ENCODE measurements around the gene TCF7L2.

TCF7L2 gene

GRCh38 chr10:112945811-112946210, 4.2 kb upstream of the TCF7L2 start:
- FAIRE-seq = no peak
- DNase-seq (ENCODE audit: insufficient read length, low spot score) = no peak

DNA sequence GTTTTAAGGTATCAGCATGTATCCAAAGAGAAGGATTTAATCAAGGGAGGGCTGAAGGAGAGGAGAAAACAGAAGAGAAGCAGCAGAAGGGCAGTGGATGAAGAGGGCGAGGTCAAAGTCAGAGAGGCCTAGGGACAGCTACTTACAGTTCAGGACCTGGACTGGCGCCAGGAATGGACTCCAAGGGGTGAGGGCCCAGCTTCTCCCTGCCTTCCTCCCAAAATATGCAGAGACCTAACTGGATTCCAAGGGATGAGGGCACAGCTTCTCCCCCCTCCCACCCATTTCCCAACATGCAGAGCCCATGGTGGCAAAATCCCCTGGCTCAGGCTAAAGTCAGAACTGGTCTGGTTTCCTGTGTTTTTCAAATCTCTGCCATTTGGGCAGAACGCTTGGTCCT, 3.4 kb upstream of the TCF7L2 start:
- DNase-seq (ENCODE audit: insufficient read length, low spot score) (no peak), FAIRE-seq (no peak)

DNA sequence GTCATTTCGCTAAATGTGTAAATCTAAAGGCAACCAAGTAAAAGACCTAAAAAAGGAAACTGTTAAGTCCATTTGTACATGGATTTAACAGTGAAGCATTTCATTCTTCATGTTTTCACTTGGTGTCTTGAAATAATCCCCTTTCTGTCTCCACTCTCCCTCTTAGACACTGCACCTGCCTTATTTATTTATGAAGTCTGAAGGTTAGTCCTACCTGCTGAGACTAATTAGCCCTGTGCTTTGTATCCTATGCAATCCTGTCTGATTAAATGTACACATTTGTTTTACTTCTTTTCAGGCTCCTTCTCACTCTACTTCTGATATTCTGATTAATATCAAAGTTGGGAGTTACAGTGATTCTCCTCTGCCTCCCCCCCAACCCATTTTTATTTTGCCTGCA, 1.9 kb upstream of the TCF7L2 start:
- FAIRE-seq = no peak

DNA sequence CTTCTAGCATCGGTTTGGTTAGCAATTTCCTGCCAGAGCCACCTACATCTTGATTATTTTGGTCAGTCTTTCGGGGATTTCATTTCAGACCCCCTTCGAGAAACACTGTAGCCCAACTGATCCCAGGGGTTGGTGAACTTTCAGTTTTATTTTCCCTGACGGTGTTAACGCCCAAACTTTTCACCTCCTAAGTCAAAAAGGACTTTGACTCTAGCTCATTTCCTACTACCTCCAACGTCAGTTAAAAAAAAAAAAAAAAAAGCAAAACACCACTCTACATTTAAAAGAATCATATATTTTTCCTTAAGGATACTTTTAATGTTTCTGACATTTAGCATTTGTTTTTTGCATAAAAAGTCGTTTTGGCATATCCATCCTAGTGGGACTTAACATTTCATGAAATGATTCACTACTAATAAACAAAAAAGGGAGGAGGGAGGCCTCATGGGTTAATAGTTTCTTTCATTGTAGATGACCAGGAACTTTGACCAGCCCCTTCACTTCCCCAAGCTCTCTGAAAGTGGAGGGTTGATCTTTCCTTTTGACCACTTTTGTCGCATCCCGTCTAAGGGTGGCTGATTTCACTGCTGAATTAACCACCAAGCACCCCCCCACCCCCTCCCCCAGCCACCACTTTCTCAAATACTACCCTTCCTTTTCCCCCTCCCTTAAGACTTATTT, 764 bp upstream of the TCF7L2 start:
- FAIRE-seq (no peak), DNase-seq (ENCODE audit: insufficient read length, low spot score) (no peak)

More for the DNA sequence above, 1.9 kb upstream of the TCF7L2 start:
- no peak for DNase-seq (ENCODE audit: insufficient read length, low spot score)

DNA sequence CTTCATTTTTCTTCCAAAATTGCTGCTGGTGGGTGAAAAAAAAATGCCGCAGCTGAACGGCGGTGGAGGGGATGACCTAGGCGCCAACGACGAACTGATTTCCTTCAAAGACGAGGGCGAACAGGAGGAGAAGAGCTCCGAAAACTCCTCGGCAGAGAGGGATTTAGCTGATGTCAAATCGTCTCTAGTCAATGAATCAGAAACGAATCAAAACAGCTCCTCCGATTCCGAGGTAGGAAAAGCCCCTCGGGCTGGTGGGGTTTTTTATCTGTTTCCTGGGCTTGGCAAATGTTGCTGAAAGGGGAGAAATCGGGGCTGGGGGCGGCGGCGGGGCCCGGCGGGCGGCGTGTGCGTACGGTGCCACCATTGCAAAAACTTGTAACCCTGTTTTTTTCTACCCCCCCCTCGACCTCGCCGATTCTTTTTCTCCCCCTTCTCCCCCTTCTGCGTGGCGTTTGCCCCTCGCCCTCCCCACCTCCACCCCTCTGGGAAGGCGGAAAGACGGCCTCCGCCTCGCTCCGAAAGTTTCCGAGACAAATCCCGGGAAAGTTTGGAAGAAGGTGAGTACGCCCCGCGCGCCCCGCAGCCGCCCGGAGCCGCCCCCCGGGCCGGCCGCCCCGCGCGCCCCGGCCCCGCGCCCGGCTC, 789 bp downstream of the TCF7L2 start:
- DNase-seq (ENCODE audit: insufficient read length, low spot score) (no peak), FAIRE-seq (no peak)

- DNase-seq (ENCODE audit: insufficient read length, low spot score) (no peak), FAIRE-seq (no peak)
Observed at GRCh38 chr10:112951359-112952281, 1.6 kb downstream of the TCF7L2 start.

DNA sequence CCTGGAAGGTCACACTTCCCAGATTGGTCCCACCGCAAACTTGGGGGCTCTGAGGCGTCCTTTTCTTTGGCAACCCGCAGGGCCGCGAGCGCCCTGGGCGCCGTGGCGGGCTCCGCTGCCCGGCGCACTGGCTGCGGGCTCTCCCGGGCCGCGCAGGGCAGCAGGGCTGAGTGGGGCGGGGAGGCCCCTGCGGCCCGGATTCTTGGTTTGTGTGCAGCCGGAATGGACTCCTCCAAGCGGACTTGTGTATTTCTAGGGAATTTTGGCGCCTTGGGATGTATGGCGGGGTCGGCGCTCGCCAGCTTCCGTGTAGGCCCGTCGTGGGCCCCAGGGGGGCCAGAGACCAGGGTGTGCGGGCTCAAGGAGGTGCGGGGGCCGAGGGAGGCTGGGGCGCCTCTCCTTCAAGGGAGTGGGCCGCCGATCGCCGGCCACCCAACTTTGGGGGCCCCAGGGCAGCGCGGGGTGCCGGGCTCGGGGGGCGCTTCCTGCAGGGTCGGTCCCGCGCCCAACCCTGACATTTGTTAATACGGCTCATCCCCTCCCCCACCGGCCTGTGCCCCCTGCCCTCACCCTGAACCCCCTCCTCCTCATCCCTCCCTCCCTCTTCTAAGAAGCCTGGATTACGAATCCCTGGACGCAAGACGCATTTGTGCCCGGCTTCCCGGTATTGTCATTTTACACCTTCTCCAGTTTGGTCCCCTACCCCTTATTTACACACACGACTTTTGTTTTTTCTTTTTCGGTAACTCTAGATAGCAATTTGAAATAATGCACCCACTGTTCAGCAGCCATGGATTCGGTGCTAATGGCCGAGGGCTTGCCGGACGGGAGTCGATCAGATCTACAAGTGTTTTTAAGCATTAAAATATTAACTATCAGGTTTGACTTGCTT, 2.5 kb downstream of the TCF7L2 start:
- FAIRE-seq (no peak), DNase-seq (ENCODE audit: insufficient read length, low spot score) (no peak)

- no peak for FAIRE-seq
Observed at GRCh38 chr10:112953174-112954159, 3.4 kb downstream of the TCF7L2 start.

DNA sequence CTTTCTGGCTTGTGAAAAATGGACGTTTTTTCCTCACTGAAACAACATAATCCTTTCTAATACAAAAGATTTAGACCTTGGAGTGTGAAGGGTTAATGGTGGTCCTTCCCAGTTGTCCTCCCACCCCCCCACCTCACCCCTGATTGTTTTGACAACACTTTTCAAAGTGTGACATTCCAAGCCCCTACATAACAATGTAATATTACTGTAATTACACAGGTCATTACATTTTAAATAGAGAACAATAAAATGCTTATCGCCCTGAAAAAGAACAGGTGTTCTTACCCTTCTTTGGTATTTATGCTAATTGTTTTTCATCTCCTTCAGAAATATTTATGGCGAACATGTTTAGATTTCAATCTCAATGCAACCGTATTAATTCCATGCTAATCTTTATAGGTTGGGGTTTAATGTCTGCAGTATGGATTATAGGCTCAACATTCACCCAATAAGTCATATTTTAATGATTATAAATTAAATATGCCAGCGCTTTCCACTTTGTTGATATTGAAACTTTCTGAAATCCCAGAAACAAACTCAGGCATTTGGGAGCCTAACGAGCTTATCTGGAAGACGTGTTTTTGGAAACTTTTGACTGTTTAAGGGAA, 5.0 kb downstream of the TCF7L2 start:
- FAIRE-seq = no peak
- no peak for DNase-seq (ENCODE audit: insufficient read length, low spot score)

More at GRCh38 chr10:112953174-112954159, 3.4 kb downstream of the TCF7L2 start:
- DNase-seq (ENCODE audit: insufficient read length, low spot score) = no peak

DNA sequence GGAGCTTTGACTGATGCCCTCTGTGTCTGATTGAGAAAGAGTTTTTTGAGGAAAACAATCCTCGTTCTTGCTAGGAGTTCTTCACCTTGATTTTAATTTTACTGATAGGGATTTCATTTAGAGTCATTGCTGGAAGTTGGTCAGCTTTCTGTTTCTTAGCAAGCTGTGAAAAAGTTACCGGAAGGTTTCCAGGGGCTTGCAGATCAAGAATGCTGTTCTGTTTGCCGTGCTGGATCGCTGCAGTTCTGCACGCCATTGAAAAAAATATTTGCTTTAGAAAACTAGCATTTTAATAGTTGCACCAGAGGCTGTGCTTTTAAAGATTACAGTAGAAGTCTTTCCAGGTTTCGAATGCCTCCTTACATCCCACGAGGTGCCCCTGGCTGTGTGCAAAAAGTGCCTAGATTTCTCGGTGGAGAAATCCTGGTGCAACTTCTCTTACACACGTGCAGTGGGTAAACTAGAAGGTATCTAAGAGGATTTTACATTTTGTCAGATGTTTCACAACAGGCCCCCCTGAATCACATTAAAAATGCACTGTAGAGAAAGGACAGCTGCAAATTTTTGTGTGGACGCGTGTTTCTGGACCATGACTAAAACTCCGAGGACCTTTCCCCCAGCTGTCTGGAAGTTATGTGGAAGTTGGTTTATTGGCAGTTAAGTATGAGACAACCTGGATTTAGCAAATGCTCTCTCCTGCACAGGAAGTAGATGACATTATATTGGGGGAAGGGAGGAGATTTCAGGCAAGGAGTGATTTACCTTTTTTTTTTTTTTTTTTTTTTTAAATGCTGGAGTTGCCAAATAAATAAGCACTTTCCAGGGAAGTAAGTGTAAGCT, 5.8 kb downstream of the TCF7L2 start:
- FAIRE-seq (no peak), DNase-seq (ENCODE audit: insufficient read length, low spot score) (no peak)

GRCh38 chr10:112956631-112957350, 6.7 kb downstream of the TCF7L2 start:
- FAIRE-seq (no peak), DNase-seq (ENCODE audit: insufficient read length, low spot score) (no peak)

DNA sequence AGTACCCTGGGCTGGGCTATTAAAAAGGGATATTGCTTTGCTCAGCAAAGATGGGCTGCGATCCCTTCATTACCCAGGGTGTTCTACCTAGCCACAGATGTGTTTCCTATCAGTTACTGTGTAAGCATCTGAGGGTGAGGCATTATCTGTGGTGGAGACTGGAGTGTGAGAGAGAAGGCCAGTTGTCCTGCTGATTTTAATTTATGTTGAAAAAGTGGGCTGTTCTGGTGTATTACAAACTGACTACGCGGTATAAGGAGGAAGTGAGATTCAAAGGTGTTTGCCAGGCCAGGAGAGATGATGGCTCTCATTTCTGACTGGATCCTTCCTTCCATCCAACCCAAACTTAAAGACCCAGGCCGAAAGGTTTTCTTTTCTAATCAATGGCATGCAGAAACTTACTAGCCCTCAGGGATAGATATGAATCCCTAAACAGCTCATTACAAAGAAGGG, 7.6 kb downstream of the TCF7L2 start:
- DNase-seq (ENCODE audit: insufficient read length, low spot score) = no peak
- no peak for FAIRE-seq

DNA sequence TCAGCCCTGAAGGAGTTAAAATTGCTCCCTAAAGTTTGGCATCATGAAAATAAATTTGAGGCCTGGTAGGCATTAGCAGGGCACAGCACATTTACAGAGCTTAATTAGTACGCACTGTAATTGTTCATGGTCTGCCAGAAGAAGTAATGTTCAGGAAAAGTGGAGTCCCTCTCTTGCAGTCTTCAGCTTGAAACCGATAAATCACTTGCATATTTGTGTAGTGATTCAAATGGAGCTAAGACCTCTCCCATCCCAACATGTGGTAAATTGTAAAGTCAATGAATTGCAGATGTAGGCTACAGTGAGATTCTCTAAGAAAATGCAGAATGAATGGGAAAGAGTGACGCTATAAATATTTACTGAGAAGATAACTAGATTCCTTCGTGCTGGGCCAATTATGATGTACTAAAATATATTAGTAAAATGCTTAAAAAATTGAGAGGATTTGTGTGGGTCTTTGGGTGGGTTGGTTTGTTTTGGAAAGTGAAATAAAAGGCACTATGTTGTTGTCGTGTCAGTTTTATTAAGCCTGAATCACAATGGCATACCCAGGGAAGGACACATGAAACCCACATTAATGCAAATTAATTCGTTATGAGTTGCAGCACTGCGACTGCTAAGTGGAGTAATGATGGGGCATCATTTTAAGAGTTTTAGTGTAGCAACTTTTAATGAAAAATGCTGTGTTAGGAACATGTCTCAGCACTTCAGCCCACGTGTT, 8.4 kb downstream of the TCF7L2 start:
- no peak for DNase-seq (ENCODE audit: insufficient read length, low spot score)
- no peak for FAIRE-seq

- FAIRE-seq = no peak
- DNase-seq (ENCODE audit: insufficient read length, low spot score) = no peak
Observed at GRCh38 chr10:112959207-112959838, 9.3 kb downstream of the TCF7L2 start.

- no peak for FAIRE-seq
- no peak for DNase-seq (ENCODE audit: insufficient read length, low spot score)
Observed at GRCh38 chr10:112960151-112960681, 10.2 kb downstream of the TCF7L2 start.

- DNase-seq (ENCODE audit: insufficient read length, low spot score) (no peak), FAIRE-seq (no peak)
Observed at GRCh38 chr10:112961609-112962008, 11.6 kb downstream of the TCF7L2 start.

All from HTR-8/SVneo (cell line).